Activated naive CD8-positive, alpha-beta T cell treated with anti-CD3 and anti-CD28 coated beads, Interleukin-2, amount 50 U/mL, for 16 hours (primary cell): Measurements from ENCODE around the gene HAPSTR1.

Experiments
- DNase-seq: peaks from one replicate; pipeline ENCODE4 v3.0.0-alpha.2; 2020; ENCODE audit warnings: low read depth, low spot score

HAPSTR1 gene

DNA sequence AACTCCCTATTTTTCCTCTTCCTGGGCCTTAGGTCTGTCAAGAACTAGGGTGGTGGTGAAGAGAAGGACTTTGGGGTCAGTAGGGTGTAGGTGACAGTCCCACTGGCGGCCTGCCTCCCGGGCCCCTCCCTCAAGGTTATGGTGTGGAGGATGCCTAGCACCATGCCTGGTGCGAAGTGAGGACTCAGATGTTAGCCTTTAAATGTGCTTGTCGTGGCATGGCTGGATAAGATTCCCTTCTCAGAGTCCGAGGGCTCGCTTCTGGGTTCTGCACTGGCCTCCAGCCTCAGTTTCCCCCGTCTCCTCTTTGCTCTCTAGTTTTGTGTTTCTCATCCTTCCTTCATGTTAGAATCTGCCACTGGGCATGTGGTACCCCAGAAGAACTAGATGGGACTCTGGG lies 32.0 kb downstream of the HAPSTR1 start:
- no peak for DNase-seq

DNA sequence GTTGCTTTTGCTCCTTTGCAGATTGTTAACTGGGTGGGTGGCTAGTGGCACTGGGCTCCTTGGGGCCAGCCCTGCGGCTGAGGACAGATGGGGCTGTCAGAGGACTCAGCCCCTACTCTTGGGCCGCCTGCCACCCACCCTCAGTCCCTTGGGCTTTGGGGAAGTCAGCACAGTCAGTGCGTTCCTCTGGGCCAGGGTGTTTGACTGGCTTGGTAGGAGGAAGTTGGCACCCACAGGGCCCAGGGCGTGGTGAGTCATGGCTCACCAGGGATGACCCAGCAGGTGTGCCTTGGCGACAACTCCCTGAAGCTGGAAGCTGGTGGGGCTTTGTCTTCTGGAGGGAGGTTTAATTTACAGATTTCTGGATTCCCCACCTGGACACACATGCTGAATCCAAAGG lies 32.4 kb downstream of the HAPSTR1 start:
- DNase-seq, result no peak

DNA sequence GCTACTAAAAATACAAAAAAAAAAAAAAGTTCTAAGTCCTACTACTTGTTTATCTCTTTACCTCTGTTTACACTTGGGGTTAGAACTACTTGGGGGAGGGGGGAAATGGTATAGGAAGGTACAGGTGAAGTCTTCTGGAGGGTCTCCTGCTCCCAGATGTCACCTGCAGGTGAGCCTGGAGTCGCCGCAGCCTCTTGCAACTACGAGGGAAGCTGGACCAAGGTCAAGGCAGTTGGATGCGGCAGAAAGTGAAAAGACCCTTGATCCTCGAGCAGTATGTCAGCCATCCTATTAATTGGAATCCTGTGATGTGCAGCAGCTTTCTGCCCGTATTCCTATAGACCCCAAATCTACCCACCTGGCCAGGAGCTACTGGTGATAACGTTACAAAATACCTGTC lies 33.0 kb downstream of the HAPSTR1 start:
- DNase-seq, result no peak

DNA sequence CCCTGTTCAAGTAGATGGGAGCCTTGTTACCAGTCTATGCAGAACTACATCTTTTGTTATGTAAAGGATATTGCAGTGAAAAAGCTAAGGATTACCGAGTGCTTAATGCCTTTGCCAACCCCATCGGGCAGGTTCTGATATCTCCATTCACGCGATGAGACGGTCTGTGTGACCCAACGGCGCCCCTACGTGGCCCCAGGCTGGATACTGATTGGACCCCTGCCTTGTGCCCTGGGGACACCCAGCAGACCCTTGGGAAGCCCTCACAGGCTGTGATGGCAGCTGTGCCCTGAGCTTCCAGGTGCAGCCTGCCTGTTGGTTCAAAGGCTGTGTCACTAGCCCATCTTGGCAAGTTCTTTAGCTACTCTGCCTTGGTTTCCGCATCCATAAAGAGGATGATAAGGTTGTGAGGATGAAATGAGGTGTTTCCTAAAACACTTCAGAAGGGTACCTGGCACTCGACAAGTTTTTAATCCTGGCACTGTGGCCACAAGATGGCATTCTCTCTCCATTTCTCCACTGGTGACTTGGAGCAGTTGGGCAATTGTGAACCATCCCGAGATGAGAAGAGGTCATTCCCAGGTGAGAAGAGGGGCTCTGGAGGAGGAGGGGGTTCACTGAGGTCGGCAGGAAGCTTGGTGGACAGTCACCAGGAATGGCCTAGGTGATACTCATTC lies 33.6 kb downstream of the HAPSTR1 start:
- no peak for DNase-seq

DNA sequence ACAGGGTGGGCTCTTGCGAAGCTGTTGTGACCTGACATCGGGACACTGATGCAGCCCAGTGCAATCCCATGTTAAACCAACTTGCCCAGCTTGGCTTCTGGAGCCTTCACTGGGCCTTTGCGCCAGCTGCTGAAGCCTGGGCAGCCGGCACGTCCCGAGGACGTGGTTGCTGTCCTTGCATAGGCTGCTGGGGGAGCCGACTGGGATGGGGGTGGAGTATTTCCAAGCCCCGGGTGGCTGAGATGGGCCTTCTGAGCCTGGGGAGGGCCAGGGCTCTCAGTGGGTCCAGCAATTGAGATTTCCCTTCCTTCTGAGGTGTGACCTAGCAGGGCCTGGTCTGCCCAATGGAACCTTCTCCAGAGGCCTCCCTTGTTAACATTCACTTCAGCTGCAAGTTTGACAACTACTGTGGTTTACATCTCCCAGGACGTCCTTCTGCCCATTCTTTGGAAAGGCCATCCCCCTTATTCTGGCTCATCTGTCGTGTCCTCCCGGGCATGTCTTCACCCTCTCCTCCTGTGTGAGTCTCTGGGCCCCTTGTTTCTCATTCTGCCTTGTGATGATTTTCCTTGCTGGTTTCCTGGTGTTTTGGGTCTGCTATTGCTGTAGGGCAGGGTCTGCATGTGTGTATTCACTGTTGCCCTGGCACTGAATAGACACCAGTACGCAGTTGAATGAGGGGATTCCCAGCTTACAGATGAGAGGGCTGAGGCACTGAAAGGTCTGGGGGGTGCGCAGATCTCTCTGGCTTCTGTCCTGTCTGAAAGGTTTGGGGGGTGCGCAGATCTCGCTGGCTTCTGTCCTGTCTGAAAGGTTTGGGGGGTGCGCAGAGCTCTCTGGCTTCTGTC lies 34.4 kb downstream of the HAPSTR1 start:
- no peak for DNase-seq

DNA sequence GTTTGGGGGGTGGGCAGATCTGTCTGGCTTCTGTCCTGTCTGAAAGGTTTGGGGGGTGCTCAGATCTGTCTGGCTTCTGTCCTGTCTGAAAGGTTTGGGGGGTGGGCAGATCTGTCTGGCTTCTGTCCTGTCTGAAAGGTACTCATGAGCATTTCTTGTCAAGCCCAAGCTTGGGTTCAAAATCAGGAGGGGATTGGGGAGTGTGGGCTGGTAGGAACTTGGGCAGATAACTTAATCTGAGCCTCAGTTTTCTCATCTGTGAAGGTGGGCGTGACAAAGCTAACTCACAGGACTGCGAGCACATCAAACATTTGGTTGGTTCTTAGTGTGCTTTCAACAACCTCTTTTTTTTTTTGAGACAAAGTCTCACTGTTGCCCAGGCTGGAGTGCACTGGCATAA lies 35.2 kb downstream of the HAPSTR1 start:
- no peak for DNase-seq

- no peak for DNase-seq
Observed at GRCh38 chr16:9128346-9129342, 37.2 kb downstream of the HAPSTR1 start.

DNA sequence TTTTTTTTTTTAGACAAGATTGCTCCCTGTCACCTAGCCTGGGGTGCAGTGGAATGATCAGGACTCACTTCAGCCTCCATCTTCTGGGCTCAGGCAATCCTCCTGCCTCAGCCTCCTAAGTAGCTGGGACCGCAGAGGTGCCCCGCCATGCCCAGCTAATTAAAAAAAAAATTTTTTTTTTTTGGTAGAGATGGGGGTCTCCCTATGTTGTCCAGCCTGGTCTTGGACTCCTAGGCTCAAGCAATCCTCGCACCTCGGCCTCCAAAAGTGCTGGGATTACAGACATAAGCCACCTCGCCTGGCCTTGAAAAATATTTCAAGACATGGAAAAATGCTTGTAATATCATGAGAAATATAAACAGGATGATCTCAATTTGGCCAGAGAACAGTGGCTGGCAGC lies 42.9 kb downstream of the HAPSTR1 start:
- DNase-seq, result no peak

DNA sequence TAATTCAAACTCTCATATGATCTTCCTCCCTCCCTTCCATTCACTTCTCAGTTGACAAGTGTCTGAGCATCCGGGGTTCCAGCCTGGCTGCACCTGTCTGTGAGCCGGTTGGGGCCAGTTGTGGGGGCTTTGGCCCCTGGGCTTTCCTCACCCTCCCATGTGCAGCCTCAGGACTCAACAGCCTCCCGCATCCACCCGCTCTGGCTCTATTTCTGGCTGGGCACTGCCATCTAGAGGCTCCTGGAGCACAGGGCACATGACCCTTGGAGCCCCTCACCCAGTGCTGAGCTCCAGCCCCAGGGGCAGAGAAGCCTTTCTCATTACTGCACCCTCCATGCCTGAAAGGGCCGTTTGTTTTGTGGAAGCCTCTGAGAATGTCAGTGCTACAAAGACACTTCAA lies 43.3 kb downstream of the HAPSTR1 start:
- peak; percentile 34 for DNase-seq

DNA sequence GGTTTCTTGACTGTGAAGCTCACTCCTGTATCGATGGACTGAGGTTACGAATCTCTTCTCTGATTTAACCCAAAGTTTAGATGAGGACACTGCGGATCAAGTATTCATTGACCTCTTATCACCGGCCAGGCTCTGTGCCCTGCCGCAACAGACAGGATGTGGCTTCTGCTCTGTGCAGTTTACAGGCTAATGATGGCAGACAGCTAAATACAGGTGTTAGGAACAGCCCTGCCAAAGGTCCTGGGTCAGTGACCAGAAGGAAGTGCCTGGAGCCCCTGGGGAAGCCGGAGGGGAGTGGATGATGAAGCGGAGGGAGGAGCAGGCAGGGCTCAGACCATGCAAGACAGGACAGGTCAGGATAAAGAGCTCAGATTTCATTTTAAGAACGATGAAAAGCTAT lies 44.4 kb downstream of the HAPSTR1 start:
- DNase-seq, result no peak

DNA sequence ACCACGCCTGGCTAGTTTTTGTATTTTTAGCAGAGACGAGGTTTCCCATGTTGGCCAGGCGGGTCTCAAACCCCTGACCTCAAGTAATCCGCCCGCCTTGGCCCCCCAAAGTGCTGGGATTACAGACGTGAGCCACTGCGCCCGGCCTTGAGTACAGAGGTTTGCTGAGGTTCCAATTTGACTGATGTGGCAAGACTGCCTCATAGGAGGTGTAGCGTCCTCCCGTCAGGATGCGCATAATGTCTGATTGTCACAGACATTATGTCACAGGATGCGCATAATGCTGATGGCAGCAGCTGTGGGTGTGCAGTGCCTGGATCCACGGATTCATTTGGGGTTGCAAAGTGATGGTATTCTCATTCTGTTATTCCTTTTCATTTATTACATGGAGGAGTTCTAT lies 45.2 kb downstream of the HAPSTR1 start:
- DNase-seq, result no peak

- DNase-seq, result no peak
Observed at GRCh38 chr16:9138021-9138680, 46.7 kb downstream of the HAPSTR1 start.

- DNase-seq, result peak; percentile 47
Observed at GRCh38 chr16:9138731-9139501, 47.5 kb downstream of the HAPSTR1 start.

- DNase-seq, result no peak
Observed at GRCh38 chr16:9139965-9140364, 48.5 kb downstream of the HAPSTR1 start.
